GM21825 (cell line): Measurements from ENCODE around the gene ASTN1.

ENCODE experiments used
- ATAC-seq: cut with Tn5 transposase; IDR thresholded peaks from one replicate; pipeline ENCODE4 v1.9.1; 2021; ENCODE audit warnings: mild to moderate bottlenecking, moderate library complexity; ENCODE audit not compliant: unreplicated experiment

The ASTN1 gene

GRCh38 chr1:176884911-176885310 is 279.6 kb downstream of the ASTN1 start:
- ATAC-seq, result no peak

DNA sequence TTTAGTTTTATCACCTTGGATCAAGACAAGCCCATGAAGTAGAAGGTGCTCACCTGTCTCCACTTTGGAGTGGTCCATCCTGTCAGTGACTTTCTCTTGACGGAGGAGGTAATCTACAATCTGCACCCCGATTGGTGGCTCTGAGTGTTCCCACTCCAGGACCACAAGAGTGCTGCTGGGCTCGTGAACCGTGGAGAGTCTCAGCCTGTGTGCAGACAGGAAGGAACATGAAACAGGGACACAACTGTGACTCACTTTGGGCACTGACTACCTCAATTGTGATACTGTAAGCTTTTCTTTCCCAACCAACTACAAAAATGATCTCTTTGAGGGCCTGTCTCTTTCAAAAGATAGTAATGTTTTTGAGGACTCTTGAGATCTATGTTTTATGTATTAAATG is 280.2 kb downstream of the ASTN1 start:
- ATAC-seq, result no peak

DNA sequence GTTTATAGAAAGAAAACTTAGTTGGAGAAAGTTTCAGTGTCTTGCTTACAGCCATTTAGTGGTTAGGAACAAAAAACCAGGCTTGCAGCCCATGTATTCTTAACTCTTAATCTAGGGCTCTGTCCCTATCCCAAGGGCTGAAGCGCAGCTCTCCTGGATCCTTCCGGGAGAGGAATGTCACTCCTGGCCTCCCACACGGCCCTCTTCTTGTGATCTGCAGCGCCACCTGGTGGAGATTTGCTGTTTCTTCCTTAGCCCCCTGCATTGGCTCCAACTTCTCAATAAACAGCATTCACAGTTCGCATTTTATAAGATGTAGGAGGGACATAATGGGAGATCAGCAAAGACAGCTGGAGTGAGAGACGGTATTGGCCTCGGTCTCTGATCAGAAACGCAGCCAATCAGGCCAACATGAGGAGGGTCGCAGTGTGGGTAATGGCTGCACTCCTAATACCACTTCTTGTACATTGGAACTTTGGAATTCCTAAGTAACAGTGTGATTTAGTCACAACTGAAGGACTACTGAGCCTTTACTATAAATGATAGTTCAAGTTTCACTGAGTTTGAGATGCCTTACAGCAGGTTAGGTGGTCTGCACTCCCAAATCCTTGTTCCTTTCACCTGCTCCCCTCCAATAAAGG is 283.4 kb downstream of the ASTN1 start:
- ATAC-seq, result no peak

- no peak for ATAC-seq
These were observed 284.5 kb downstream of the ASTN1 start for GRCh38 chr1:176879784-176880620.

GRCh38 chr1:176878750-176879536 is 285.6 kb downstream of the ASTN1 start:
- ATAC-seq, result no peak

- ATAC-seq, result no peak
These were observed 287.0 kb downstream of the ASTN1 start for GRCh38 chr1:176877557-176877956.

GRCh38 chr1:176876966-176877515 is 287.5 kb downstream of the ASTN1 start:
- ATAC-seq, result no peak

DNA sequence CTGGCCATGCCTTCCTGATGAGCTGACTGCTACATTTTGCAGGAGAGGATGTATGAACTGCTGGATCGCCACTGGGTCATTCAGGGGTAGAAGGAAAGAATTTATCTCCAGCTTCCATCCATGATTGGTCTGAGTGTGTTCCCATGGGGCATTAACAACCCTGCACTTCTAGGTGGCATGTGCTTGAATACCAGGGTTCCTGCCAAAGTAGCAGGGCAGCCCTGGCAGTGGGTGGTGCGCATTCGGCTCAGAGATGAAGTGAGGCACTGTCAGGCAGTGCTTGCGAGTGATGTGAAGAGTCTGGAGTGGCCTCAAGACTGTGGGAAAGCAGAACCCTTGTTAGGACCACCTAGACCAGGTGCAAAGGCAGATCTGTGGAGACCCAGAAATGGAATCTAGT is 294.9 kb downstream of the ASTN1 start:
- no peak for ATAC-seq

- no peak for ATAC-seq
These were observed 298.3 kb downstream of the ASTN1 start for GRCh38 chr1:176866011-176866714.

DNA sequence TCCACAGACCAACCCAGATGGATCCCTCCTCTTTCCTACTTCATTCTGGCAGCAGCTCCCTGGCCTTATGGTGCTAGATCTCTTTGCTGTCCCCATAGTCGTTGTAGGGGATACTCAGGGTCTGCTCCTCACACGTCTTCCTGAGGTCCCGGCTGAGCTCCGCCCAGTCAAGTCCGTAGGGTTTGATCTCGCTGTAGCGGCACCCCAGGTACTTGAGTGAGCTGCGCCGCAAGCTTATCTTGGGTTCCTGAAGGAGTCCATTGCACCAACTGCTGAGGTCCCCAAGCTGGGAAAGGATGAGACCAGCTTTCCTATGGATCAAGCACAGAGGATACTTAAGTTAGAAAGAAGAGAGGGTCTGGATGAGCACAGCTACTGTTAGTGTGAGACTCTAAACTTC is 300.3 kb downstream of the ASTN1 start:
- no peak for ATAC-seq

DNA sequence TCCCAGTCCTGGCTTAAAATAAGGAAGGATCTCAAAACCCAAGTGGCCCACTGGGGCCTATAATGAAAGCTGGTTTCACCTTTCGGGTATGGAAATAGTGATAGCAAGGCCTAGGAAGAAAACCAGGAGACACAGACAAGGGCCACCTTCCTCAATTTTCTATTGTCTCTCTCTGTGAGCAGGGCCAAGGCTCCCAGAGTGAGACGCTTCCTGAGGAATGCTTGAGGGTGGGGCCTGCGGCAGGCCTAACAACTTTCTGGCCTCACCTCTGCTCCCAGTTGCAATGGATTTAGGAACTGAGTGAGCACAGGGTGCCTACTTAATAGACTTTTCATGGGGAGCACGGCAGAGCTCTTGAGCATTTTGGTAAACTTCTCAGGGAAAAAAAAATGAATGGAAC is 300.9 kb downstream of the ASTN1 start:
- ATAC-seq, result no peak

- ATAC-seq, result no peak
These were observed 306.0 kb downstream of the ASTN1 start for GRCh38 chr1:176858433-176858916.

DNA sequence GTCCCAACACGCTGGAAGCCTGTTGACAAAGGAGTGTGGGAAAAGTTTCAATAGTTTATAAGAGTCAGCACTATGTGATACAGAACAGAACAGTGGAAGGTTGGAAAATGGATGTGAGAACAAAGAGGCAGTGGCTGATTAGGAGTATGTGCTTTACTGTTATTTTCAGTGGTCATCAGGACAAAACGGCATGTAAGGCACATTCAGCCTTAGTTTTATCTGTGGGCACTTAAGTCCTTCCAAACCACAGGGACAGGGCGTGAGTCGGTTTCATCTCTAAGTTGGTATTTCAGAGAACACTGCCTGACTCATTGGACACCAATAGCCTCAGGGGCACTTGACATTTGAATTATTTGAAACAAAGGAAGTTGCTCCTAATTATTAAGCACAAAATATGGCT is 306.9 kb downstream of the ASTN1 start:
- no peak for ATAC-seq

DNA sequence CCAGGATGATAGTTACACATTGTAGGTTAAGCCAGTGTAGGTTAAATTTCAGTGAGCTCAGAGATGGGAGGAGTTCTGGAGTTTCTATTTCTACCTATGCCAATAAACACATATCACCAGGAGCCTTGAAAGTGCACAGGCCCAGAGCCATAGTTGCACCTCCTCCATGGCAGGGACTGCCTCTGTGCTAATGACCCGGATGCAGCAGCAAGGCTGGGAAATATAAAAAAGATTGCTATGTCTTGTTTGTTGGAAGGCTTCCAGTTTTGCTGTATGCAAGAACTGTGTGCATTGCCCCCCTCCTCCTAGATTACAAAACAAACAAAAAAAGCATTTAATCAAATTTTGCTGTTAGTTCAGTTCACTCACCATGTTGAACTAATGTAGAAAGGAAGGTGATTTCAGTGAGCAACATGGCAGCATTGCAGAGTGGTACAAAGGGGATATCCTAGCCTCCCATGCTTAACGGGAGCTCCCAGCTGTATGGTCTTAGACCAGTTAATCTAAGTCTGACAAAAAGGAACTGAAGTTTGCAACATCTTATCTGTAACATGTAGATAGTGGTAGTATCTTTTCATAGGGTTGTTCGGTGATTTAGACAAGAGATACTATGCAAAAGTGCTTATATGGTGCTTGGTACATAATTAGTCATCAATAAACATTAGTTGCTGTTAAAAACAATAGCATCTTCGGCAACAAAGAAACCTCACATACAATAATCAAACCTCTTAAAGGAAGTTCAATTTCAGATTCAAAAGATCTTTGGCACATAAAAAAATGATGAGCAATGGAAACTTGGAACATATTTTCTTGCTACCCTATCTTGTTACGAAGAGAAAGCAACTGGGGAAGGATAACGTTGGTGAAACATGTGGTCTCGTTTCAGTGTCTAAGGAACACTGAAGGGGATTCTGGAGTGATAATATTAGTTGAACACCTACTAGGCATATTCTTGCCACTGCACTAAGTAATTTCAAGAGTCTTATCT is 309.5 kb downstream of the ASTN1 start:
- ATAC-seq, result no peak

DNA sequence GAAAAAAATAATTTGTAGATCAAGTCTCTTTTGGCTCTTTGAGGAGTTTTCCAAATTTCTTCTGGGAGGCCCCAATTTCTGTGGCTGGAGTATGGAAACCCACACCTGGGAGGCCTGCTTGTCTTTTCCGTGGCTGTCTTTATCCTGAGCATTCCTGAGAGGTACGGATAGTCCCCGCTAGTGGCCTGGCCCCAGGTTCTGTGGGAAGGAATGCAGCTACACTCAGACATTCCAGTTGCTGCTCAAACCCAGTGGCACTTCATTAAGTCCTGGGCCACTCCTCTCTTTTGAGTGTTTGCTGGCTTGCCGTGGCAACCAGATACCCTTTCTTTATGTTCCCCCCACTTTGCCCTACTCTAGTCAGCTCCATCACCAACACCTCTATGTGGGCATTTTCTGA is 310.4 kb downstream of the ASTN1 start:
- ATAC-seq, result no peak

DNA sequence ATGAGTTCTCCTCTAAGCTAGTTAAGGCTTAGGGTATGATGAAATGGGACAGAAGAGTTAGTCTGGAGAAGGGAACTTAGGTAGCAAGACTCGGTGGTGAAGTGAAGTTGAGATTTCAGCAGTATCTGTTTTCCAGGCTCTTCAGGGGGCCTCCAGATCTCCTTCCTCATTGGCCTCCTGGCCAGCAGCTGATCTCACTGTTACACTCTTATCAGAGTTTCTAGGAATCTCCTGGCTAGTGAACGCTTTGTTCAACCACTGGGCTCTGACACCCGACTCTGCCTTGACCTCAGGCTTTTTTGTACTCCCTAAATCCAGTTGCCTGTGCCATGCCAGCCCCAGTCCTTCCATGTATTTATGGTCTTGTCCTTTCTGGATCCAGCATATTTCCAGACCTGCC is 311.0 kb downstream of the ASTN1 start:
- ATAC-seq, result no peak

GRCh38 chr1:176852124-176852523 is 312.4 kb downstream of the ASTN1 start:
- ATAC-seq, result no peak

GRCh38 chr1:176850871-176851270 is 313.6 kb downstream of the ASTN1 start:
- ATAC-seq, result no peak

GRCh38 chr1:176849281-176849680 is 315.2 kb downstream of the ASTN1 start:
- ATAC-seq, result no peak
